GM20431 (cell line): ENCODE results near the gene ATP9B.
"Not testable (repeated sequence)": the region's sequence is repeated elsewhere in the genome, so short reads cannot be mapped to it uniquely, and the experiment has no call there.

Experiments used
- in situ Hi-C: fragments of 300-500 bp; cut with MseI, MboI; formaldehyde crosslinking; loops from one replicate; pipeline ENCODE4 v1.15.0; 2020; ENCODE audit warnings: low sequenced_read_pairs; ENCODE audit not compliant: unreplicated experiment

Gene ATP9B

GRCh38 chr18:79272916-79273315 lies 203.7 kb downstream of the ATP9B start:
- in situ Hi-C loops: no loop called here

DNA sequence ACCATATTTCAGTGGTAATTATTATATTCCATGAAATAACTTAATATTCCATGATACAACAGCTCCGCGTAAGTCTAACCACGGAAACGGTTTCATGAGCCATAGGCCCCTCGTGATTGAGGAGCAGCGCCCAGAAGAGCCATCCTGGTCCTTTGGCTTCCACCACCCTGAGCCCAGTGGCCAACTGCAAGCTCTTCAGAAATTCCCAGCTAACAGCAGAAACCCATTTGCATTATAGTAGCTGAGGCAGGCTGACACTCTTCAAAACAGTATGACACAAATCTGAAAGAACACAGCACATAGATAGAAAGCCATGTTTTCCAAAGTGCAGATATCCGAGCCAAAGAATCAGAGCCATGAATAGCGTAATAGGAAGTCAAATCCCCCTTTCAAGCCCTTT lies 205.6 kb downstream of the ATP9B start:
- in situ Hi-C loops: no loop called here

DNA sequence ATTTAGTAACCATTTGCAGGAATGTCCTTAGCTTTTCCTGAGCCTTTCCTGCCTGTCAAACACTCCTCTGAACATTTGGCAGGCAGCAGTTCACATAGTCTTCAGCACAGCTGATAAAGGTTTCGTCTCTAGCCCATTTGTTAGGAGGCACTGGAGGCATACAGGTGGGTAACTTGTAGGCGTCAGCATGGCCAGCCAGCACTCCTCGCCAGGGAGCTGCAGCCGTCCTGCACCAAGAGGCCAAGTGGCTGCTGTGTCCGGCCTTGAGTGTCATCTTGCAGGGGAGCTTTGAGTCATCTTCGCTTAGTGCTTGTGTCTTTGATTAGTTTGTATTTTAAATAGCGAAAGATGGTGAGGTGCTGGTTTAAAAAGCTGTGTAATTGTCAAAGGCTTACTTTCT lies 206.3 kb downstream of the ATP9B start:
- in situ Hi-C loops: no loop called here

DNA sequence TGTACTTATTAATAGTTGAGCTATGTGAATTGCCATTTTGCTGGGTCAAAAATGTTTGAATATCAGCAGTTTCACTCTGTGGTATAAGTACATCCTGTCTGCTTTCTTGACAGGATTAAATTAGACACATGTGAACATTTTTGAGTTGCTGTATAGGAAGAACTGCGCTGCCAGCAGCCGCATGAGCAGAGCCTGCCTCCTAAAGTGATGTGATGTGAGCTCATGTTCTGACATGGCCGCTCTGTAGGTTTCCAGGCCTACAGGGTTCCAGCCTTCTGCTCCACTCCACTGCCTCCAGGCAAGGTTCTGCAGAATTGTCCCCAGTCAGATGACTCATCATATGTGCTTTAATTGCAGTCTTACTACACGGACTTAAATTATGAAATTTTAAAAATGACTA lies 206.8 kb downstream of the ATP9B start:
- in situ Hi-C loops: no loop called here

DNA sequence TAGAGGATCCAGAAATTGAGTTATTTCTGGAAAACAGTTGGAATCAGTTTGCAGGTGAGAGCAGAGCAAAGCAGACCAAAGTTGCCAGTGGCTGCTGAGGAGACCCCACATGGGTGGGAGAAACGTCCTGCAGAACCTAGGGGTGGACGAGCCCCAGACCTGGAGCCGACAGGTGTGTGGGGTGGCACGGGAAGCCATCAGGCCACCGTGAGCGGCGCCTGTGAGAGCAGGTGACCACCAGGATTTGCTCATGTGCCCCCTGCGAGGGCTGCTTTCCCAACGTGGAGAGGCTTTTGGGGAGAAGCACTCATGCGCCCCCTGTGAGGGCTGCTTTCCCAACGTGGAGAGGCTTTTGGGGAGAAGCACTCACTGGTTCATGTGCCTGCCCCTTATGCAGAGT lies 209.7 kb downstream of the ATP9B start:
- in situ Hi-C loops: no loop called here

DNA sequence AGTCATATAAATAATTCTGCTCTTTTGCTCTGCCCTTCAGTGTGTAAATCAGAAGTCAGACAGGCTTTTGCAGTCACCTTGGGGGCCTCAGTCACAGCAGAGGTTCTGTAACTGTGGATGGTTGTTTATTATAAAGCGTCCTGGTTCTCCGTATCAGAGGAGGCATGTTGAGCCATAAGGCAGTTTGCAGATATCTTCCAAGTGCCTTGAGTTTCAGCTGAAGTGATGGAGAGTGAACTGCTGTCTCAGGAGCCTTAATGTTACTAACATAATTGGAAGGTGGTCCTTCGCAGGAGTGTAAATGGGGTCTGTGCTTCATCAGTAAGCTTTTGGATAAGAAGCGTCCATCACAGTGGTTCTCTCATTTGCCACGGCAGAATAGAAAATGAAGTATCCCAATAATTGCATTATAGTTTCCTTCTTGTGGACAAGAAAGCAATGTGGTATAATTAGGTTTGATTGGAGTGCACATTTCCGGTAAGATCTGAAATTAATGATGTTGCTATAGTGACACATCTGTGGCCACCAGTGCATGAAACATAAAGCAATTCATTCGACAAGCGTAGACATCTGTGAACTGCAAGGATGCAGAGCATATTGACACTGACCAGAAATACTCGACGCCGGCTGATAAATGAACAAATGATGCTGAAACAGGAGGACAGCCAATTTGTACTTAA lies 214.1 kb downstream of the ATP9B start:
- in situ Hi-C loops: no loop called here

- in situ Hi-C loops: no loop called here
Measured at GRCh38 chr18:79283929-79284328, 214.7 kb downstream of the ATP9B start.

DNA sequence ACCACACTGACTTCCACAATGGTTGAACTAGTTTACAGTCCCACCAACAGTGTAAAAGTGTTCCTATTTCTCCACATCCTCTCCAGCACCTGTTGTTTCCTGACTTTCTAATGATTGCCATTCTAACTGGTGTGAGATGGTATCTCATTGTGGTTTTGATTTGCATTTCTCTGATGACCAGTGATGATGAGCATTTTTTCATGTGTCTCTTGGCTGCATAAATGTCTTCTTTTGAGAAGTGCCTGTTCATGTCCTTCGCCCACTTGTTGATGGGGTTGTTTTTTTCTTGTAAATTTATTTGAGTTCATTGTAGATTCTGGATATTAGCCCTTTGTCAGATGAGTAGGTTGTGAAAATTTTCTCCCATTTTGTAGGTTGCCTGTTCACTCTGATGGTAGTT lies 216.0 kb downstream of the ATP9B start:
- in situ Hi-C loops: not testable (repeated sequence)

DNA sequence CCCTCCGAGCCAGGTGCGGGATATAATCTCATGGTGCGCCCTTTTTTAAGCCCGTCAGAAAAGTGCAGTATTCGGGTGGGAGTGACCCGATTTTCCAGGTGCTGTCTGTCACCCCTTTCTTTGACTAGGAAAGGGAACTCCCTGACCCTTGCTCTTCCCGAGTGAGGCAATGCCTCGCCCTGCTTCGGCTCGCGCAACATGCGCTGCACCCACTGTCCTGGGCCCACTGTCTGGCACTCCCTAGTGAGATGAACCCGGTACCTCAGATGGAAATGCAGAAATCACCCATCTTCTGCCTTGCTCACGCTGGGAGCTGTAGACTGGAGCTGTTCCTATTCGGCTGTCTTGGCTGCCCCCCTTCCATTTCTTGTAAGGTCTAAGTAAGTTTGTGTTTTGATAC lies 221.2 kb downstream of the ATP9B start:
- in situ Hi-C loops: not testable (repeated sequence)

- in situ Hi-C loops: no loop called here
Measured at GRCh38 chr18:79290876-79291275, 221.7 kb downstream of the ATP9B start.

DNA sequence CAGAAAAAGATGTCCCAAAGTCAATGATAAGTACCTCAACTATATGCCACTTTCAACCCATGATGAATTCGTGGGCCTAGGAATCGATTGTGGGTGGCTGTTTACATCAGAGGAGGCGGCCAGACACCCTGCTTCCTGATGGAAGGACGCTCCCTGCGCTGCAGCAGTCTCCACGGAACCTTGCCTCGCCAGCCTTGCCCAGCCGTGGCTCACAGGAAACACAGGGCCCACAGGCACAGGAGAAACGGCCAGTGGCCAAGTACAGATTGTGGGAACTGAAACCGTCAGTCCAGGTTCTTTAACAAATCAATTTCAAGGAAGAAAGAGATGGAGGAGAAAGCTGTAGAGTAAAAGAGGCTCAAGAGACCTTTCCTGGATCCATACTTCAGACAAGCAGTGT lies 225.0 kb downstream of the ATP9B start:
- in situ Hi-C loops: no loop called here

DNA sequence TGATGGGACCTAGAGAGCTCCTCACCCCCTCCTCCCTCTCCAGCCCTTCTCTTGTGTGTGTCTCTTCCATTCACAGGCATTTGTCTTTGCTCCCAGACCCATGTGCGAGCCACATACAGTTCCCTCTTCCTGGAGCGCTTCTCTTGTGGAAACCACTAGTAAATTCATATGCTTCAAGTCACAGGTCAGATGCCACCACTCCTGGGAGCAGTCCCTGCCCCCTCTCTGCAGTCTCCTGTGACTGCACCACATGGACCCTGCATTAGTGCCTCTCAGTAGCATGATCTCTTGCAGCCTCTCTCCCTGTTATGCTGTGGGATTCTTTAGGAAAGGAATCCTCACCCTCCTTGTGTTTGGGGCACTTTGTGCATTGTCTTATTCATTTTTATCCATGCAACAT lies 230.1 kb downstream of the ATP9B start:
- in situ Hi-C loops: no loop called here

- in situ Hi-C loops: no loop called here
Measured at GRCh38 chr18:79299711-79300110, 230.5 kb downstream of the ATP9B start.

DNA sequence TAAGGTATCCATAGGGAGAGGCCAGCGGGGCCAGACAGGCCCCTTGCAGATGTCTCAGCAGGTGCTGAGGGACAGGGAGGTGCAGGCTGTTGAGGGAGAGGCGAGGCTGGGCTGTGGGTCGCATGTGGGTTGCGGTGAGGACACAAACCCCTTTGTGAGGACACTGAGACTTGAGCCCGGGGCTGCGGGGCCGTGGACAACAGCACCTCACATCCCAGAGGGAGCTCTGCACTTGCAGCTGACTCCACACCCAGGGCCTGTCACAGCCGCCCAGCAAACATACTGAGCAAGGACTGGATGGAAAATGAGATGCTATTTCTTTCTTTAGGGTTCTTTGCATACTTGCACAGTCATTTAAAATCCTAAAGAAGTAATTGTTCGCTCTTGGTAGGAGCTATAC lies 231.2 kb downstream of the ATP9B start:
- in situ Hi-C loops: no loop called here

DNA sequence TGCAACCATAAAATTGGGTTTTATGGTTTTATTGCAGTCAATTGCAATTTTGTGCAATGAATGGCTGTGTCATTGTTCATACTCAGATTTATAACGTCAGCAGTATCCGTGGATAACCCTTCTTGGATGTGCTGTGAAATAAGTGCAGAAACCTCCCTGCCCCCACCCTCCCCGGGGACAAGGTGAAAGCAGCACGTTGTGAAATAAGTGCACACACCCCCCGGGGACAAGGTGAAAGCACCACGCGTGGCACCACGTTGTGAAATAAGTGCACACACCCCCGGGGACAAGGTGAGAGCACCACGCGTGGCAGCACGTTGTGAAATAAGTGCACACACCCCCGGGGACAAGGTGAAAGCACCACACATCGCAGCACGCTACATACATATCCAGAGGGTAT lies 232.9 kb downstream of the ATP9B start:
- in situ Hi-C loops: no loop called here

DNA sequence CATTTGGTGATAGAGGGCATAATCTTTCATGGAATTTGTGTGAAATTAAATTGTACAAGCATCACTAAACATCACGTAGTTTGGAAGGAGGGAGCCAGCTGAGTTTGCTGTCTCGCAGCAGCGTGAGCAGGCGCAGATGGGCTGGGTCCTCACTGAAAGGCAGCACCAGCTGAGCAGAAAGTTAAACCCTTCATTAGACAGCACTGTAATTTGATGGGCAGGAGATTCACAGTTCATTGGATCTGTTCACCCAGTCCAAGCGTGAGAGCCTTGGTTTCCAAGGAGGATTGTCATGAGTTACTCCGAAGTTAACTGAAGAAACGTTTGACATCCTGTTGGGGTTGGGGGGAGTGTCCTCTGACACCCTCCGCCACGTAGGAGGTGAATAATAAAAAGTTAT lies 236.7 kb downstream of the ATP9B start:
- in situ Hi-C loops: no loop called here

GRCh38 chr18:79309614-79310358 lies 240.6 kb downstream of the ATP9B start:
- in situ Hi-C loops: no loop called here

DNA sequence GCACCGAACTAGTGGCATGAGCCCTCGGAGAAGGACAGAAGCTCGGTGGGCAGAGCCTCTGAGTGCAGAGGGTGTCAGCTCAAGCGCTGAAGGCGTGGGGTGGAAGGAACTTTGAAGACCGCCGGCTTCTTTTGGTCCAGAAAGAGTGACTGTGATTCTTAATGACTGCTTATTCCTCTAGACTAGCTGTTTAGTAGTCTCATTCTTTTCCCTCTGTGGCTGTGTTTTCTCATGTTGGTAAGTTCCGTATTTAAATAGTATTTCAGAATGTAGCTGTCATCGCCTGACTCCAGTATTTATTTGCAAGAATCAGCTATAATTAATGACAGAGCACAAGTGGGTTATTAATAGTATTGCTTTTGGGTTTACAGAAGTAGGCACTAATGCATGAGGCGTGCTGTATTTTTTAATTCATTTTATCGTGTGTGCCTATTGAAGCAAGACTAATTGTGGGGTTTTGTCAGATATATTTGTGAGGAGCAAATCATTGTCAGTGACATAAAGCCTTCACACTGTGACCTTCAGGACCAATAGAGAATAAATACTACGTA lies 245.7 kb downstream of the ATP9B start:
- in situ Hi-C loops: no loop called here

- in situ Hi-C loops: no loop called here
Measured at GRCh38 chr18:79315596-79315995, 246.4 kb downstream of the ATP9B start.

DNA sequence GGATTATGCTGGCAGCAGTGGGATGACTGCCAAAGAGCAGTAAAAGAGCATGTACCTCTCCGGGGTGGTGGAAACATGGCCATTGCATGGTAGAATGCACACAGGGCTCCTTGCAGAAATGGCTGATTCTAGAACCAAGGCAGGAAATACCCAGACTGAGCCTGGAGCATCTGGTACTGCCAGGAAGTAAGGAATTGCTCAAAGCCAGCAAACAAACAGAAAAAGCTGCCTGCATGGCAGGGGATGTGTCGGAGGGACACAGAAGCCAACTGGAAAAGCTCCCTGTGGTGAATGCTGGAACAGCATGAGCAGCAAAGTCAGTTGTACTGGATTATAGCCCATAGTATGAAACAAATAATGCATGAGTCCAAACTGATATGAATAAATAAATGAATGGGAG lies 248.5 kb downstream of the ATP9B start:
- in situ Hi-C loops: no loop called here

- in situ Hi-C loops: no loop called here
Measured at GRCh38 chr18:79318142-79318673, 249.0 kb downstream of the ATP9B start.
